Esophagus squamous epithelium (tissue), 5 donors: ENCODE measurements around the gene USP37. TPM values are rescaled to one million over a fixed set of nuclear protein-coding genes. Genes with fewer than 3 reads are reported as not detected.
"Not testable (repeated sequence)": the region's sequence is repeated elsewhere in the genome, so short reads cannot be mapped to it uniquely, and the experiment has no call there.

ENCODE experiments used
- DNase-seq: peaks from one replicate; lab custom pipeline; 2025; lab: John Stamatoyannopoulos, UW
- H3K27ac ChIP-seq, 4 donors: fragments of 200-600 bp; sonication (generic); one replicate each; pipeline ENCODE4 v1.5.1; 2016 to 2019; ENCODE audit warnings: mild to moderate bottlenecking in 1 of 4
- H3K27me3 ChIP-seq, 4 donors: fragments of 200-600 bp; sonication (generic); 1 replicate in 3 of 4; 2 replicates in 1 of 4; pipeline versions ENCODE4 v1.5.1 to v1.6.0; 2017 to 2021; ENCODE audit warnings: antibody characterized with exemption in 1 of 4
- H3K36me3 ChIP-seq, 3 donors: fragments of 200-600 bp; sonication (generic); one replicate each; pipeline ENCODE4 v1.5.1; 2016 to 2019
- H3K4me1 ChIP-seq, 3 donors: fragments of 200-600 bp; sonication (generic); one replicate each; pipeline ENCODE4 v1.5.1; 2017 to 2019
- H3K4me3 ChIP-seq, 4 donors: fragments of 200-600 bp; sonication (generic); 1 replicate in 3 of 4; 2 replicates in 1 of 4; pipeline ENCODE4 v1.5.1; 2016 to 2019; ENCODE audit warnings: mild to moderate bottlenecking in 2 of 4, moderate library complexity in 1 of 4
- H3K9me3 ChIP-seq, 3 donors: fragments of 200-600 bp; sonication (generic); one replicate each; pipeline ENCODE4 v1.5.1; 2016 to 2019
- CTCF ChIP-seq, 6 experiments: fragments of 450-650 bp in 4 of 6; fragments of 200-600 bp in 2 of 6; sonication (generic) in 2 of 6; IDR thresholded peaks; one replicate each; pipeline ENCODE4 v1.5.1; 2016 to 2019; ENCODE audit warnings: antibody characterized with exemption in 6 of 6, mild to moderate bottlenecking in 4 of 6, moderate library complexity in 4 of 6
- POLR2A ChIP-seq, 4 donors: fragments of 450-650 bp; IDR thresholded peaks; one replicate each; pipeline ENCODE4 v1.6.1; 2017; ENCODE audit warnings: antibody characterized with exemption in 4 of 4, mild to moderate bottlenecking in 4 of 4, moderate library complexity in 3 of 4
- WGBS, 2 donors: methylation state at CpG; one replicate each; pipeline ENCODE4 v1.1.5; 2018; 5-methylcytosine and 5-hydroxymethylcytosine counted together
- intact Hi-C: fragments of 100-400 bp; cut with DNase I; formaldehyde crosslinking; loops from one replicate; pipeline ENCODE4 v1.15.0; 2022
- total RNA-seq, 4 donors: library from RNA; depleted of rRNA; stranded (reverse); fragments of >200 nt; gene quantifications; one replicate each; pipeline ENCODE4 v1.1.0, GENCODE V29; 2016
- donor health status: DM: yes; HTN: yes; CAD: no.

The USP37 gene
- total RNA-seq, 4 donors from 2014 or later = 6.0 to 10.9 (median 7.8) TPM

- no peaks in the 10 kb centered on the region for H3K27me3 ChIP-seq
- H3K4me3 ChIP-seq = no peak overlapping the region
- TF ChIP-seq CTCF (IDR thresholded peaks at IDR 0.05) (no peak), POLR2A (IDR thresholded peaks at IDR 0.05) (no peak)
- intact Hi-C loops = no loop called here
- no peaks in the 10 kb centered on the region for H3K9me3 ChIP-seq
- H3K27ac ChIP-seq = no peak overlapping the region
- 51 to 60% methylated on average over 2 of the region's 2 CpGs for WGBS, 2 donors
- no peak for DNase-seq
- peaks cover 0 to 94% (median 12%) of the 10 kb centered on the region in 3 donors for H3K36me3 ChIP-seq
- H3K4me1 ChIP-seq = no peaks in the 10 kb centered on the region
Measured at GRCh38 chr2:218557941-218558340, 10.2 kb downstream of the USP37 start.

- DNase-seq = no peak
- intact Hi-C loops = no loop called here
- no peaks in the 10 kb centered on the region for H3K27me3 ChIP-seq
- no peaks in the 10 kb centered on the region for H3K4me1 ChIP-seq
- 79 to 89% methylated on average over 4 of the region's 4 CpGs for WGBS, 2 donors
- TF ChIP-seq POLR2A (IDR thresholded peaks at IDR 0.05) = no peak
- TF ChIP-seq CTCF (IDR thresholded peaks at IDR 0.05) = no peak
- no peak overlapping the region for H3K4me3 ChIP-seq
- no peak overlapping the region for H3K27ac ChIP-seq
- H3K36me3 ChIP-seq = peaks cover 0 to 94% (median 18%) of the 10 kb centered on the region in 3 donors
- no peaks in the 10 kb centered on the region for H3K9me3 ChIP-seq
Measured at GRCh38 chr2:218555527-218555926, 12.6 kb downstream of the USP37 start.

DNA sequence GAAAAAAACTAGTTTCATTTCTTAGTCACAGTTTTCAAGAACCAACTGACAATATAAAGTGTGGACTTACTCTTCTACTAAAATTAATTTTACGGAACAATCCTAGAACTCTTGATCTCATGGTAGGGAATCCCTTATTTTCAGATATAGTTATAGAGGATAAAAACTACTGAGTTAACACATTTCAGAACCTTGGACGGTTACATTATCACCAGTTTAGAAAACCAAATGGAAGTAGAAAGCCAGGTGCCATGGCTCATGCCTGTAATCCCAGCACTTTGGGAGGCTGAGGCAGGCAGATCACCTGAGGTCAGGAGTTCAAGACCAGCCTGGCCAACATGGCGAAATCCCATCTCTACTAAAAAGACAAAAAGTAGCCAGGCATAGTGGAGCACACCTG is 13.9 kb downstream of the USP37 start:
- H3K27ac ChIP-seq, H3K27me3 ChIP-seq, H3K4me3 ChIP-seq, H3K9me3 ChIP-seq, intact Hi-C loops, DNase-seq, H3K4me1 ChIP-seq: not testable (repeated sequence)
- peaks cover 0 to 94% (median 25%) of the 10 kb centered on the region in 3 donors for H3K36me3 ChIP-seq
- WGBS, 2 donors = 93 to 100% methylated on average over 3 of the region's 3 CpGs

DNA sequence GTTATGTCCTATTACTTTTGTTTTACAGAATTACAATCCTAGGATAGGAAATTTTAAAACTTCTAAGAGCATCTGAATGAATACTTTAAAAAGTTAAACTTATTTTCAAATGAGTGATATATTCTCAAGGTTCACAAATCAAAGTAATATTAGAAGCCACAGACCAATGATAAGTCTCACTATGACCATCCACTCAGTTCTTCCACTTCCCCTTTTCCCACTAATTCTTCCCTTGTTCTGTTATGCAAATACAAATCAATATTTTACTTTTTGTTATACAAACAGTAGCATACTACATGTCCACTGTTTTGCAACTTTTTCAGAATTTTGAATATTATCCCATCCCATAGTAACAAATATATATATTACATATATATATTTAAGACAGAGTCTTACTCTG is 20.2 kb downstream of the USP37 start:
- DNase-seq = no peak
- no peaks in the 10 kb centered on the region for H3K27me3 ChIP-seq
- peaks cover 0 to 100% (median 37%) of the 10 kb centered on the region in 3 donors for H3K36me3 ChIP-seq
- intact Hi-C loops = no loop called here
- no peak overlapping the region for H3K4me3 ChIP-seq
- H3K4me1 ChIP-seq = no peaks in the 10 kb centered on the region
- H3K27ac ChIP-seq = no peak overlapping the region
- H3K9me3 ChIP-seq = no peaks in the 10 kb centered on the region
- TF ChIP-seq POLR2A (IDR thresholded peaks at IDR 0.05) (no peak), CTCF (IDR thresholded peaks at IDR 0.05) (no peak)

DNA sequence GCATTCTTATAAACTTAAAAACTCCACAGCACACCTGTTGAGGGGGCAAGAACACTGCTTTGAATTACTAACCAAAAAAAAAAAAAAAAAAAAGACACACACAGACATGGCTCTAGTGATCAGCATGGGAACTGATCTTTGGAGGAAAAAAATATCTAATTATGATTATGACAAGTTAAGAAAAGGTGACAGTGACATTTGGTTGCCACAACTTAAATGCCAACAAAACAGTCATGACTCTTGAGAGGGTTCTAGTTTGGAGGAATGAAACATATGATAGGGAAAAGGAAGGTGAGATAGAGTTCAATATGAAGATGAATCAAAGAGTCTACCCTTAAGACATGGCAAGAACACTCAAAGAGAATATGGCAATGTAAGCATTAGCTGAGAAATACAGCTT is 20.6 kb downstream of the USP37 start:
- no peak for DNase-seq
- Histone ChIP-seq H3K27me3 (no peaks in the 10 kb centered on the region), H3K36me3 (peaks cover 0 to 100% (median 33%) of the 10 kb centered on the region in 3 donors)

More for the DNA sequence above, 20.6 kb downstream of the USP37 start:
- Histone ChIP-seq H3K4me1 (no peaks in the 10 kb centered on the region), H3K27ac (no peak overlapping the region), H3K9me3 (no peaks in the 10 kb centered on the region), H3K4me3 (no peak overlapping the region)
- intact Hi-C loops = no loop called here
- no peak for TF ChIP-seq CTCF (IDR thresholded peaks at IDR 0.05)
- no peak for TF ChIP-seq POLR2A (IDR thresholded peaks at IDR 0.05)
